Activated naive CD4-positive, alpha-beta T cell treated with Interleukin-2 at 50 U/mL for 16 hours (primary cell): ENCODE data around the gene UVRAG.

Source experiments
- DNase-seq: peaks from one replicate; pipeline ENCODE4 v3.0.0-alpha.2; 2020

The UVRAG gene

GRCh38 chr11:76124905-76125770 lies 310.1 kb downstream of the UVRAG start:
- DNase-seq, result no peak

- no peak for DNase-seq
Observed at GRCh38 chr11:76129729-76130128, 314.7 kb downstream of the UVRAG start.

- no peak for DNase-seq
Observed at GRCh38 chr11:76131142-76131541, 316.1 kb downstream of the UVRAG start.

- no peak for DNase-seq
Observed at GRCh38 chr11:76131671-76132631, 316.9 kb downstream of the UVRAG start.

- no peak for DNase-seq
Observed at GRCh38 chr11:76134239-76134638, 319.2 kb downstream of the UVRAG start.

- no peak for DNase-seq
Observed at GRCh38 chr11:76135491-76135890, 320.5 kb downstream of the UVRAG start.

- no peak for DNase-seq
Observed at GRCh38 chr11:76139314-76139713, 324.3 kb downstream of the UVRAG start.

GRCh38 chr11:76140912-76141574 lies 326.0 kb downstream of the UVRAG start:
- no peak for DNase-seq

- DNase-seq, result no peak
Observed at GRCh38 chr11:76141901-76142588, 327.0 kb downstream of the UVRAG start.

GRCh38 chr11:76143274-76143673 lies 328.3 kb downstream of the UVRAG start:
- DNase-seq, result no peak

GRCh38 chr11:76147106-76147740 lies 332.2 kb downstream of the UVRAG start:
- DNase-seq, result no peak

- DNase-seq, result no peak
Observed at GRCh38 chr11:76148231-76148630, 333.2 kb downstream of the UVRAG start.

- DNase-seq, result no peak
Observed at GRCh38 chr11:76148941-76149613, 334.1 kb downstream of the UVRAG start.

GRCh38 chr11:76149713-76150112 lies 334.7 kb downstream of the UVRAG start:
- DNase-seq, result no peak

GRCh38 chr11:76150141-76150540 lies 335.1 kb downstream of the UVRAG start:
- DNase-seq, result no peak

- no peak for DNase-seq
Observed at GRCh38 chr11:76151556-76152085, 336.6 kb downstream of the UVRAG start.

- peak; percentile 86 for DNase-seq
Observed at GRCh38 chr11:76152086-76152681, 337.2 kb downstream of the UVRAG start.

- DNase-seq, result no peak
Observed at GRCh38 chr11:76152741-76153570, 337.9 kb downstream of the UVRAG start.

GRCh38 chr11:76153571-76153923 lies 338.5 kb downstream of the UVRAG start:
- no peak for DNase-seq
